GM10266 (cell line): ENCODE measurements around the gene ARAP1.

ENCODE experiments used
- DNase-seq: peaks from one replicate; pipeline ENCODE4 v3.0.0; 2012; ENCODE audit errors: extremely low spot score
- TF ChIP-seq, protein P1 (sequence below): IDR thresholded peaks from 2 replicates; pipeline ENCODE4 v1.5.1; 2012; ENCODE audit warnings: mild to moderate bottlenecking, low read depth; ENCODE audit not compliant: control insufficient read depth, insufficient read depth; ENCODE audit errors: missing control alignments

The ARAP1 gene

DNA sequence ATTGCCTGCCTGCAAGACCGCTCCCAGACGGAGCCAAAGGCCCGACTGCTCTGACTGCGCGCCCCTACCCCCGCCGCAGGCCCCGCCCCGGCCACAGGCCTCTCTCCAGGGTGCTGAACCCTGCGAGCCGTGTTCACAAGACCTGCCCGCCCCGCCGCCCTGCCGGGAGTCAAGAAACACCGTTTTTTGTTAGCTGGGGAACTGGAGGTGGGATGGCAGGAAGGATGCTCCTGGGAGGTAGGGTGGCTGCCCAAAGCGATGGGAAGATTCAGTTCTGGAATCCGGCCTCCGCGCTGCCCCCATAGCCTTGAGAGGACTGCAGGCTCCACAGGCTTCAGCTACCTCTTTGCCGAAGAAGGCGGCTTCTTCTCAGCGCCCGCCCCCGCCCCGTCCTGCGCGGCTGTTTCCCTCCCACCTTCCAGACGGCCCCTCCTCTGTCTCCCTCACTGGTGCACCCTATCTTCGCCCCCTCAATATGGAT, 75.3 kb downstream of the ARAP1 start:
- TF ChIP-seq, protein P1, sequence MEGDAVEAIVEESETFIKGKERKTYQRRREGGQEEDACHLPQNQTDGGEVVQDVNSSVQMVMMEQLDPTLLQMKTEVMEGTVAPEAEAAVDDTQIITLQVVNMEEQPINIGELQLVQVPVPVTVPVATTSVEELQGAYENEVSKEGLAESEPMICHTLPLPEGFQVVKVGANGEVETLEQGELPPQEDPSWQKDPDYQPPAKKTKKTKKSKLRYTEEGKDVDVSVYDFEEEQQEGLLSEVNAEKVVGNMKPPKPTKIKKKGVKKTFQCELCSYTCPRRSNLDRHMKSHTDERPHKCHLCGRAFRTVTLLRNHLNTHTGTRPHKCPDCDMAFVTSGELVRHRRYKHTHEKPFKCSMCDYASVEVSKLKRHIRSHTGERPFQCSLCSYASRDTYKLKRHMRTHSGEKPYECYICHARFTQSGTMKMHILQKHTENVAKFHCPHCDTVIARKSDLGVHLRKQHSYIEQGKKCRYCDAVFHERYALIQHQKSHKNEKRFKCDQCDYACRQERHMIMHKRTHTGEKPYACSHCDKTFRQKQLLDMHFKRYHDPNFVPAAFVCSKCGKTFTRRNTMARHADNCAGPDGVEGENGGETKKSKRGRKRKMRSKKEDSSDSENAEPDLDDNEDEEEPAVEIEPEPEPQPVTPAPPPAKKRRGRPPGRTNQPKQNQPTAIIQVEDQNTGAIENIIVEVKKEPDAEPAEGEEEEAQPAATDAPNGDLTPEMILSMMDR: no peak
- DNase-seq: peak; percentile 52

DNA sequence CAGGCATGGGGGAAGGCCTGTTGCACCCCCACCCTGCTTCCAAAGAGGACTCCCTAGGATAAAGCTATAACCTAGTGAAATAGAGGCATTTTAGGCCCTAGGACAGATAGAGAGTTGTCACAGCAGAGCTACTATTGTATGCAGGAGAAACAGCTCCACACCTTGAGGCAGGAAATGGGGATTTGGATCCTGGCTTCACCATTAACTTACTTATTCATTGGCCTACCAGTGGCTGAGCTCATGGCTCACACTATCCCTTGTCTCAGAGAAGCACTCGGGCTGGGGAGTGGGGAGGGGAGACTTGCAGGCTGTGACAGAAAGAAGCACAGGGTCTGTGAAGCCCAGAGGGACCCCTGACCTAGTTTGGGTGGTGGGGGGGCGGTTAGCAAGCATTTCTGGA, 77.0 kb downstream of the ARAP1 start:
- TF ChIP-seq, protein P1: no peak
- DNase-seq: no peak

DNA sequence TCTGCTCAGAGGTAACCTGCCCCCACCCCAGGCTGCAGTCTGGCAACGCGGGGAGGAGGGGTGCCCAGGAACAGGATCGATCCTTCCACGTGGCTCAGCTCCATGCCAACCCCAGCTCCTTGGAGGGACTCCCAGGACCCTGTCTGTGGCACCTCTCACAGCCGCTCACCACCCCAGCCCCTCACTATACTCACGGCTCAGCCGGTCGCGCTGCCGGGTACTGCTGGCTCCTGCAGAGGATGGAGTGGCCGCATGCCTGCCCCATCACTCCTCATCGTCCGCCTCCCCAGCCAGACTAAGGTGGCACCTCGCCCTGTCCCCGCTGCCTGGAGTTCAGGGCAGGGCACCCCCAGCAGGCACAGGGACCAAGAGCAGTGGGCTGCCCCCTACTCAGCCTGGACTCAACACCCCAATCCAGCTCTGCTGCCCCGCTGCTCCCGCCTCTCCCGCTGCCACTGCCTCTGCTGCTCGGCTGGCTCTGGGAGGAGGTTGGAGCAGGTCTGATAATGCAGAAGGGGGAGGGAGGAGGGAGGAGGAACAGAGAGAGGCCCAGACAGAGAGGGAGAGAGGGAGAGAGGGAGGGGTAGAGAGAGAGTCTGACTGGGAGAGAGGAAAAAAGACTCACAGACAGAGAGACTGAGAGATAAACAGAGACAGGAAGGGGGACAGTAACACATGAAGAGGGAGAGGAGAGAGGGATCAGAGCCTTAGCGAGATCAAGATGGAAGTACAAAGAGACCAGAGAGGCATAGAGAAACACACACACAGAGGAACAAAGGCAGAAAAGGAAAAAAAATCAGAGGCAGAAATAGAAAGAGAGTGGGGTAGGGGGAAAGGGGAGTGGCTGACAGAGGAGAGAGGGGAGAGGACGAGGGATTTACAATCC, 78.0 kb downstream of the ARAP1 start, which contains the start of gene PDE2A:
PDE2A (minus strand) TSS at position 480 of the 886 bp plus-strand sequence; CDS start at position 265, 215 bp downstream.
- DNase-seq: no peak
- TF ChIP-seq, protein P1: no peak

DNA sequence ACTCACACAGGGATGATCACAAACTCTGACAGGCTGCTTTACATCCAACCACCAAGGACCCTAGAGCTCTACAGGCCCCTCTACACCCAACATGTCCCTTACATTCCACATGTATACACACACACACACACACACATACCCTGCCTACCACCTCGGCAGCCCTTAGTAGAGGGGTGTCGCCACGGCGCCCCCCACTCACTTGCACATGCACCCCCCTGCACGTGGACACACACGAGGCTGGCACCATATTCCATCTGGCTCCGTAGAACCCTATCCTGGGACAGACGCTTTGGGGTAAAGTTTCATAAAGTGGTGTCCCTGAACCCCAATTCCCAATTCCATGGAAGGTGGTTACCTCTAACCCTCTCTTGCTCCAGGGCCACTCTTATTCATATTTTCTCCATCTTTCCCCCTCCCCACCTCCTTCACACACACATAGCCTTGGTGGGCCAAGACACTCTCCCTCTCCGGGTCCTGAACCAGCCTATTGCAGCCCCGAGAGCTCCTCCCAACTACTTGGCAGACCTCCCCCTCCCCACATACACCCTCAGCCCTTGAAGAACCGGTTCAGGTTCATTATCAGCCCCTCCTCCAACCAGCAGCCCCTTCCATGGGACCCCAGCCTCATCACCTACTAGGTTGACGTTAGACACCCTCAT, 78.8 kb downstream of the ARAP1 start:
- no peak for DNase-seq

DNA sequence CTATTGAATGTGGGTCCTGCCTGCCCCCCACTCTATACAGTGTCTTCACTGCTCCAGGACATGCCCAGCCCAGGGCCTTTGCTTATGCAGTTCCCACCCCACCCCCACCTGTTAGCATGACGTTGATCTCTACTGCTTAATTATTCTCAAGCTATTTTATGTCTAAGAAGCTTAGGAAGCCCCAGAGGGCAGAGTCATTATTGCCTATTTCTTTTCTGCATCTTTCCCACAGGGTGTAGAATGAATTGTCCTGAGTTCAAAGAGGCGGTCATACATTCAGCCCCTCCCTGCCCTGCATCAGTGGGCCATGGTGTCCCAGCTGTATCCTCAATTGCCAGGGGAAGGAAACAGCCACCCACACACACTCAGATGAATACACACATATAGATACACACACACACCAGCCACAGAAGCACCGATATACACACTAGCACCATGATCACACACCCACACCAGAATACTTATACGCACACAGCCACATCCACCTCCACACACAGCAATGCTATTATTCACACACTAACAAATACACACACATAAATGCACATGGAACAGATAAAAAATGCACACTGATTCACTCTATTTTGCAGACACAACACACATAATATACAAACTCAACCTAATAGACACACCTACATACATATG, 79.5 kb downstream of the ARAP1 start:
- no peak for DNase-seq
- TF ChIP-seq, protein P1: no peak

More for the DNA sequence above, 78.8 kb downstream of the ARAP1 start:
- TF ChIP-seq, protein P1: no peak

DNA sequence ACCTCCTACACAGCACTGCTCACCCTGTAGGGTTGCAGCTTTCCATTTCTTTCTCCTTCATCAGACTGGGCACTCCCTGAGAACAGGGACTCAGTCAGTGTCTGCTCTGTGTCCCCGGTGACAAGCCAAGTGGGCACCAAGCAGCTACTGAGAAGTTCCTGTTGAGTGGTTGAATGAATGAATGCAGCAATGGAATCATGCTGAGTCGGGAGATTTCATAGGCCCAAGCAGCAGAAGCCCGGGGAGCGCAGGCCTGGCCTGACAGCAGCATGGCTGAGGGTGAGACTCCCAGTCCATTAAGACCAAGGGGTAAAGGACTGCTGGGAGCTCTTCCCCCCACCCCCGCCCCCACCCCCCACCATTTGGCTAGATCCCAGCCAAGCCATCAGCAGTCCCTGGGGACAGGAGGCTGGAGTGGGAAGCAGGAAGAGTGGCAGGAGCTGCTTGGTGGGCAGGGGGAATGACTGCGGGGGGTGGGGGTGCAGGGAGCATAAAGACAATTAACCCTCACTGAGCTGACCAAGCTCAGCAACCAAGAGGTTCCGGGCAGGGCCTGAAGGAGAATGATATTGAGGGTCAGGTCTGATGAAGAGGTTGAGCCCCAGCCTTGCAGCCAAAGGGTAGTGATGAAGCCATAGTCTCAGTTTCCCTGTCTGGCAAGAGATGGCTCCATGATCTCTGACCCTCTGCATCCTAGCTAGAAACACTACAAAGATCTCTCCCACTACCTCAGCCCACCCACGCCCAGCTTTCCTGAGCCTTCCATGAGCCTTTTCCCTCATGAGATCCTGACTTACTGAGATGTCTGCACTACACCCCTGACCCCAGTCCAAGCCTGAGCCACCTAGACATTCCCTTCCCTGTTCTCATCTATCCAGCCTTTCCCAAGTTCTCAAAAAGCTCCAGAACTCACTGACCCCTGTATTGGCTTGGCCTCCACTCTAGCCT, 80.8 kb downstream of the ARAP1 start:
- no peak for DNase-seq
- TF ChIP-seq, protein P1: no peak
